Measurements from ENCODE around the gene ANKRD55.

- TF ChIP-seq CTCF (IDR thresholded peaks at IDR 0.05) (no peak), EP300 (IDR thresholded peaks at IDR 0.05) (no peak), POLR2A (IDR thresholded peaks at IDR 0.05) (no peak)
Observed at GRCh38 chr5:56233230-56233629, at the start of gene ANKRD55.
